GM12873 (cell line): Measurements from ENCODE around the gene MFAP3L.

Source experiments
- CTCF ChIP-seq: IDR thresholded peaks from 2 replicates; pipeline ENCODE4 v1.5.1; 2012; ENCODE audit warnings: low read depth, mild to moderate bottlenecking, moderate library complexity, low read length, control low read depth; ENCODE audit not compliant: insufficient read depth; ENCODE audit errors: missing control alignments

Gene MFAP3L

GRCh38 chr4:170026253-170027021, at the start of gene MFAP3L:
TSS of gene MFAP3L (minus strand) at chr4:170026395. CDS start at chr4:170005877, 20,518 bp downstream.
- no peak for TF ChIP-seq CTCF

GRCh38 chr4:170071196-170071595, 45.0 kb upstream of the MFAP3L start:
- TF ChIP-seq CTCF, result no peak

GRCh38 chr4:170068438-170069128, 42.4 kb upstream of the MFAP3L start:
- TF ChIP-seq CTCF, result no peak

- TF ChIP-seq CTCF, result no peak
These were observed 33.2 kb upstream of the MFAP3L start for GRCh38 chr4:170059421-170059820.

- no peak for TF ChIP-seq CTCF
These were observed 32.6 kb upstream of the MFAP3L start for GRCh38 chr4:170058826-170059225.

- no peak for TF ChIP-seq CTCF
These were observed 31.7 kb upstream of the MFAP3L start for GRCh38 chr4:170057866-170058265.

GRCh38 chr4:170052919-170053318, 26.7 kb upstream of the MFAP3L start:
- TF ChIP-seq CTCF, result no peak
